Measurements from ENCODE around the gene CLDND1. TPM values are rescaled to one million over a fixed set of nuclear protein-coding genes. Genes with fewer than 3 reads are reported as not detected.

Gene CLDND1
- total RNA-seq, 2 experiments from 2014 or later, result 410 to 414 TPM

- Mint-ChIP-seq H3K4me3 (no peak overlapping the region), H3K4me1 (ENCODE audit: low read depth) (peaks cover 4% of the 10 kb centered on the region), H3K36me3 (ENCODE audit: low read depth) (peaks cover 24% of the 10 kb centered on the region), H3K9me3 (ENCODE audit: insufficient read depth) (peaks cover 26% of the 10 kb centered on the region), H3K27ac (no peak overlapping the region), H3K27me3 (ENCODE audit: low read depth) (peaks cover 5% of the 10 kb centered on the region)
- DNase-seq (no peak), ATAC-seq (no peak)
- ChIA-PET POLR2A (interaction anchor here (1.3 kb wide), 1 partner anchor 34 kb away, joined by 3 read pairs; no protein-coding TSS in a partner anchor), CTCF (interaction anchor here (1.2 kb wide), 2 partner anchors 20 to 24 kb away, joined by 4 to 5 read pairs; no protein-coding TSS in a partner anchor)
These were observed 39.8 kb downstream of the CLDND1 start for GRCh38 chr3:98482717-98483482.

Other genes starting within 250 kb of the CLDND1 start
- gene OR5H2, start 240.4 kb downstream of the CLDND1 start, total RNA-seq, result not detected
- not detected for gene OR5K4, start 169.0 kb downstream of the CLDND1 start, total RNA-seq
- gene OR5K3, start 132.2 kb downstream of the CLDND1 start, total RNA-seq, result not detected
- gene OR5K1, start 59.7 kb downstream of the CLDND1 start, total RNA-seq, result not detected
- not detected for gene OR5K2, start 25.2 kb downstream of the CLDND1 start, total RNA-seq
- 10 to 100 TPM; 18.9 to 19.7 TPM for gene GPR15, start 9.1 kb upstream of the CLDND1 start, total RNA-seq
- 10 to 100 TPM; 63.8 to 65.3 TPM for gene CPOX, start 70.7 kb upstream of the CLDND1 start, total RNA-seq
- not detected for gene ST3GAL6, start 240.4 kb upstream of the CLDND1 start, total RNA-seq

Data from activated CD8-positive, alpha-beta T cell treated with anti-CD3 and anti-CD28 coated beads, Interleukin-2, amount 10 ng/mL, durations not matched to agents 7 days and 5 days (primary cell).